Ishikawa (cell line): ENCODE measurements around the gene METTL17.

Experiments
- CEBPB ChIP-seq: IDR thresholded peaks from 2 replicates; pipeline ENCODE4 v1.6.1; 2012
- CREB1 ChIP-seq: IDR thresholded peaks from 2 replicates; pipeline ENCODE4 v1.6.1; 2012; ENCODE audit warnings: low read depth
- EGR1 ChIP-seq: IDR thresholded peaks from 2 replicates; pipeline ENCODE4 v1.6.1; 2012
- EP300 ChIP-seq: IDR thresholded peaks from 2 replicates; pipeline ENCODE4 v1.6.1; 2012; ENCODE audit warnings: borderline replicate concordance
- FOXM1 ChIP-seq: IDR thresholded peaks from 2 replicates; pipeline ENCODE4 v1.6.1; 2012; ENCODE audit warnings: low read depth, borderline replicate concordance
- MAX ChIP-seq: IDR thresholded peaks from 2 replicates; pipeline ENCODE4 v1.6.1; 2012
- NFIC ChIP-seq: IDR thresholded peaks from 2 replicates; pipeline ENCODE4 v1.6.1; 2012
- RAD21 ChIP-seq: IDR thresholded peaks from 2 replicates; pipeline ENCODE4 v1.6.1; 2012; ENCODE audit warnings: low read depth
- TAF1 ChIP-seq: IDR thresholded peaks from 2 replicates; pipeline ENCODE4 v1.6.1; 2012; ENCODE audit warnings: low read depth, mild to moderate bottlenecking
- TCF12 ChIP-seq: IDR thresholded peaks from 2 replicates; pipeline ENCODE4 v1.6.1; 2012; ENCODE audit warnings: low read depth
- TEAD4 ChIP-seq: IDR thresholded peaks from 2 replicates; pipeline ENCODE4 v1.6.1; 2012
- USF1 ChIP-seq: IDR thresholded peaks from 2 replicates; pipeline ENCODE4 v1.6.1; 2012
- YY1 ChIP-seq: IDR thresholded peaks from 2 replicates; pipeline ENCODE4 v1.6.1; 2012; ENCODE audit warnings: low read depth
- ZBTB7A ChIP-seq: IDR thresholded peaks from 2 replicates; pipeline ENCODE4 v1.6.1; 2012; ENCODE audit warnings: low read depth
- TF ChIP-seq, protein P1 (sequence below): IDR thresholded peaks from 2 replicates; pipeline ENCODE4 v1.6.1; 2012; ENCODE audit warnings: low read depth, mild to moderate bottlenecking

METTL17 gene

GRCh38 chr14:21018286-21018685 is 28.5 kb downstream of the METTL17 start:
- TF ChIP-seq RAD21 (no peak), CREB1 (no peak), CEBPB (no peak), YY1 (no peak), USF1 (no peak), NFIC (no peak), TAF1 (no peak), TEAD4 (no peak), ZBTB7A (no peak), TCF12 (no peak), MAX (no peak), EP300 (no peak)
- TF ChIP-seq, protein P1, sequence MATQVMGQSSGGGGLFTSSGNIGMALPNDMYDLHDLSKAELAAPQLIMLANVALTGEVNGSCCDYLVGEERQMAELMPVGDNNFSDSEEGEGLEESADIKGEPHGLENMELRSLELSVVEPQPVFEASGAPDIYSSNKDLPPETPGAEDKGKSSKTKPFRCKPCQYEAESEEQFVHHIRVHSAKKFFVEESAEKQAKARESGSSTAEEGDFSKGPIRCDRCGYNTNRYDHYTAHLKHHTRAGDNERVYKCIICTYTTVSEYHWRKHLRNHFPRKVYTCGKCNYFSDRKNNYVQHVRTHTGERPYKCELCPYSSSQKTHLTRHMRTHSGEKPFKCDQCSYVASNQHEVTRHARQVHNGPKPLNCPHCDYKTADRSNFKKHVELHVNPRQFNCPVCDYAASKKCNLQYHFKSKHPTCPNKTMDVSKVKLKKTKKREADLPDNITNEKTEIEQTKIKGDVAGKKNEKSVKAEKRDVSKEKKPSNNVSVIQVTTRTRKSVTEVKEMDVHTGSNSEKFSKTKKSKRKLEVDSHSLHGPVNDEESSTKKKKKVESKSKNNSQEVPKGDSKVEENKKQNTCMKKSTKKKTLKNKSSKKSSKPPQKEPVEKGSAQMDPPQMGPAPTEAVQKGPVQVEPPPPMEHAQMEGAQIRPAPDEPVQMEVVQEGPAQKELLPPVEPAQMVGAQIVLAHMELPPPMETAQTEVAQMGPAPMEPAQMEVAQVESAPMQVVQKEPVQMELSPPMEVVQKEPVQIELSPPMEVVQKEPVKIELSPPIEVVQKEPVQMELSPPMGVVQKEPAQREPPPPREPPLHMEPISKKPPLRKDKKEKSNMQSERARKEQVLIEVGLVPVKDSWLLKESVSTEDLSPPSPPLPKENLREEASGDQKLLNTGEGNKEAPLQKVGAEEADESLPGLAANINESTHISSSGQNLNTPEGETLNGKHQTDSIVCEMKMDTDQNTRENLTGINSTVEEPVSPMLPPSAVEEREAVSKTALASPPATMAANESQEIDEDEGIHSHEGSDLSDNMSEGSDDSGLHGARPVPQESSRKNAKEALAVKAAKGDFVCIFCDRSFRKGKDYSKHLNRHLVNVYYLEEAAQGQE: no peak

- no peak for TF ChIP-seq TCF12
- no peak for TF ChIP-seq FOXM1
- TF ChIP-seq CREB1: no peak
- no peak for TF ChIP-seq USF1
- no peak for TF ChIP-seq TAF1
- no peak for TF ChIP-seq MAX
These were observed 29.0 kb downstream of the METTL17 start for GRCh38 chr14:21018781-21019180.

GRCh38 chr14:21019366-21019765 is 29.6 kb downstream of the METTL17 start:
- TF ChIP-seq FOXM1 (no peak), ZBTB7A (no peak), NFIC (no peak), TAF1 (no peak), MAX (no peak), TCF12 (no peak), CREB1 (no peak), YY1 (no peak)
- TF ChIP-seq, protein P1: no peak

- TF ChIP-seq RAD21 (no peak), EP300 (no peak), EGR1 (no peak), CREB1 (no peak), YY1 (no peak), ZBTB7A (no peak), FOXM1 (no peak), NFIC (no peak), TEAD4 (no peak), TCF12 (no peak), USF1 (no peak), TAF1 (no peak), CEBPB (no peak), MAX (no peak)
- TF ChIP-seq, protein P1: no peak
These were observed 31.3 kb downstream of the METTL17 start for GRCh38 chr14:21020977-21021545.
